Measurements from ENCODE around the gene ERGIC2. TPM values are rescaled to one million over a fixed set of nuclear protein-coding genes. Genes with fewer than 3 reads are reported as not detected.

ERGIC2 gene
- total RNA-seq, 1 experiment from 2014 or later = 69.8 TPM

- H2BK120ac ChIP-seq (ENCODE audit: low read depth, low read length, poor library complexity, severe bottlenecking) = no peak overlapping the region
- no peak overlapping the region for H2BK15ac ChIP-seq (ENCODE audit: low read depth, low read length)
- H2AK5ac ChIP-seq (ENCODE audit: insufficient read length, low read length) = no peak overlapping the region
- H4K8ac ChIP-seq (replicated peaks; ENCODE audit: insufficient read length, low read depth, low read length) = no peak overlapping the region
- H3K36me3 Mint-ChIP-seq (ENCODE audit: insufficient read depth in 1 of 3, low read depth in 3 of 3) = no peaks in the 10 kb centered on the region
- H3K27me3 Mint-ChIP-seq (ENCODE audit: low read depth) = no peaks in the 10 kb centered on the region
- no peak overlapping the region for H4K91ac ChIP-seq (ENCODE audit: insufficient read length, low read depth, low read length)
- H4K20me1 ChIP-seq (ENCODE audit: control insufficient read depth, insufficient read depth, insufficient read length) = no peaks in the 10 kb centered on the region
- no CpG with 5 or more reads among the region's 2 CpGs for WGBS (ENCODE audit: extremely low coverage, insufficient read length, low lambda C conversion rate)
- no peak overlapping the region for H3K27ac ChIP-seq (ENCODE audit: insufficient read length, low read depth, low read length)
- no peak for DNase-seq
- H3K9me3 Mint-ChIP-seq = no peaks in the 10 kb centered on the region
- no peaks in the 10 kb centered on the region for H3K27me3 ChIP-seq (ENCODE audit: insufficient read depth, low read length)
- H2BK5ac ChIP-seq (ENCODE audit: insufficient read length, low read length) = no peak overlapping the region
- no peaks in the 10 kb centered on the region for H3K79me1 ChIP-seq (ENCODE audit: insufficient read depth, low read depth, low read length, poor library complexity, severe bottlenecking)
- H3K4me3 Mint-ChIP-seq = no peak overlapping the region
- no peak overlapping the region for H3K4ac ChIP-seq (ENCODE audit: low read depth, low read length)
- no peak overlapping the region for H2AFZ ChIP-seq (ENCODE audit: low read length)
- H2BK12ac ChIP-seq (ENCODE audit: insufficient read length, low read depth, low read length) = no peak overlapping the region
- no peak overlapping the region for H3K9ac ChIP-seq (ENCODE audit: extremely low read depth, insufficient read length, low read length)
- H3K18ac ChIP-seq (ENCODE audit: insufficient read length, low read depth, low read length) = no peak overlapping the region
- no peak overlapping the region for H2BK20ac ChIP-seq (ENCODE audit: low read depth, low read length, poor library complexity, severe bottlenecking)
- H3K56ac ChIP-seq (ENCODE audit: insufficient read length, low read depth, low read length) = no peak overlapping the region
- H3K9me3 ChIP-seq (ENCODE audit: control insufficient read depth, low read depth, low read length) = no peaks in the 10 kb centered on the region
- no peaks in the 10 kb centered on the region for H3K79me2 ChIP-seq (ENCODE audit: insufficient read depth, low read length)
- H3K4me2 ChIP-seq (ENCODE audit: insufficient read depth, insufficient read length, low read length) = no peak overlapping the region
- TF ChIP-seq CTCF (conservative IDR thresholded peaks at IDR 0.05) = no peak
- H3K4me1 ChIP-seq (ENCODE audit: insufficient read depth, low read length) = peaks cover 4% of the 10 kb centered on the region; the same call in 1 of the 2 replicates
- no peak overlapping the region for H3K27ac Mint-ChIP-seq
- H3K14ac ChIP-seq (ENCODE audit: insufficient read depth, low read length) = no peak overlapping the region
- no peak overlapping the region for H4K5ac ChIP-seq (ENCODE audit: insufficient read length, low read depth, low read length)
- H3K23ac ChIP-seq (ENCODE audit: insufficient read length, low read depth, low read length) = no peak overlapping the region
- no peaks in the 10 kb centered on the region for H3K23me2 ChIP-seq (ENCODE audit: insufficient read length, low read depth, low read length, poor library complexity, severe bottlenecking)
- H3K4me1 Mint-ChIP-seq = peaks cover 9 to 14% of the 10 kb centered on the region in 2 experiments
- H3T11ph ChIP-seq (ENCODE audit: low read length) = no peak overlapping the region
These were observed 66.6 kb downstream of the ERGIC2 start for GRCh38 chr12:29314416-29314815.
